Measurements from ENCODE around the gene NUDT5. TPM values are rescaled to one million over a fixed set of nuclear protein-coding genes. Genes with fewer than 3 reads are reported as not detected.

The NUDT5 gene
- polyA plus RNA-seq, 12 donors, result 15.7 to 45.8 (median 26.9) TPM; not detected in 1

DNA sequence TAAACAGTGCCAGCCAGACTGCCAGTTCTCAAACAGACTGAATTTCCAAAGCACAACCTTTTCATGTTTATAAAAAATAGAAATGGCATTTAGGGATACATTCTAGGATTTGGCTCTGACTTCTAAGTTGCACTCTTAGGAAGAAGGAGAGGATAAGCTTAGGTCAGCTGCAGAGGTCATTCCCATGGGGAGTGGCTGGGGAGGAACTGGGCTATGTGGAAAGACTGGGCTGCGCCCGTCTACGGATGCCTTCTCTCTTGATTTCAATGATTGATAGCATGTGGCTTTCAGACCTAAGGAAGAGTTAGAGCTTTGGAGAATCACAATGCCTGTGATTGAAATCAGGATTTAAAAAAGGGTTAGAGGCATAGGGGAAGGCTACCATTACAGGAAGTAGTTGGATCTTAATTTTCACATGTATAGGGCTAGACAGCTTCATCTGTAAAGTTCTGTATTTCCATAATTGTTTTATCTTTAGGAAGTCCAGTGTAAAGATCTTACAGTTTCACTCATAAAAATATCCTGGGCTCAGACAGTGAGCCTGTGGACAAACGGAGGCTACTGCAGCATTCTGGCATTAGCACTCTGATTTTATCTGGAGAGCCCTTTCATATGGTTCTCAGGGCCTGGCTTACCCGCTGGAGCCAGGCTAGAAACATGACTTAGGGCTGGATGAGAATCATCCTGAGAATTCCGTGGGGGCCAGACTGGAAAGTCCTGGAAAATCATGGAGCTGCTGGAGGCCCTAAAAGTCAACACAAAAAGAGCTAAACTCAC, 29.5 kb downstream of the NUDT5 start:
- DNase-seq, result no peak

DNA sequence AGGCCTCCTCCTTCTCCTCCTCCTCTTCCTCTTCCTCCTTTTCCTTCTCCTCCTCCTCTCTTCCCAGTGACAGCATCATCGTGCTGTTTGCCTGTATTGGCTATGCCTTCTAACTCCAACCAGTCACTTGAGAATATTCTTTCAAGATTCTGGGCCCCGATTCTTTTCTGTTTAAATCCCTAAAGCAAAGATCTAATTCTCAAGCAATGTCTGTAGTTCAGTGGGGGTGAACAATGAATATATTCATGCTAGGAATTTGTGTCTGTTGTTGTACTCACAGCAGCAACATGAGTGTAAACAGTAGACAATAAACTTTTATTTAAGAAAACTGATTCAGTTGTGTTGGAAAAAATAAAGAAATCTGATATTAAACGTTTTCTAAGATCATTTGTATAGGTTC, 30.7 kb downstream of the NUDT5 start:
- DNase-seq, result no peak

DNA sequence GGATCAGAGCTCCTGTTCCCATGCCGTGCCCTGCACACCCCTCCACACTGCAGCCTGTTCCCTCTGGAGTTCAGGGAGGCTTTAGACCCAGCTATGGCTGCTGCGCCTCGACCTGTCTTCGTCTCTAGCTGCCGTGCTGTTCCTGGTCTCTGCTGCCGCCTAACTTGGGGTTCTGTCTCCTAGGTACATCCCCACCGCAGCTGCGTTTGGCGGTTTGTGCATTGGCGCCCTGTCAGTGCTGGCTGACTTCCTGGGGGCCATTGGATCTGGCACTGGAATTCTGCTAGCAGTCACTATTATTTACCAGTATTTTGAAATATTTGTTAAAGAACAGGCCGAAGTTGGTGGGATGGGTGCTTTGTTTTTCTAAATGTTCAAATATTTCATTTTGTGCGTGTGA, 31.6 kb downstream of the NUDT5 start:
- DNase-seq, result no peak

GRCh38 chr10:12162927-12163326, 32.8 kb downstream of the NUDT5 start:
- no peak for DNase-seq

DNA sequence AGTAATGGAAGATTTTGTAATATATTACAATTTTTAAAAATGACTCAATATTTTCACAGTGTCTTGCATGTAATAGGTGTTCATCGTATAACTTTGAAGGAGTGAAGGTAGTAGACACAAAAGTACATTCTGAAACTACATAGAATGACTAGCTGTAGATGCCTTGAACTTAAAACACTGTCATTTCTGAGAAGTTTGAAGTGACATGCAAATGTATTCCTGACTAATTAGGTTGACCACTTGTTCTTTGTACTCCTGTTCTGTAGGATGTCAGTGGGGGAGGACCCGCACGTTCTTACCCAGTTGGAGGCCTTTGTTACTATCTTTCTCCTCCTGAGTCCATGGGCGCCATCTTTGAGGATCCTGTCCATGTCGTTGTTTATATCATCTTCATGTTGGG, 35.0 kb downstream of the NUDT5 start:
- no peak for DNase-seq

DNA sequence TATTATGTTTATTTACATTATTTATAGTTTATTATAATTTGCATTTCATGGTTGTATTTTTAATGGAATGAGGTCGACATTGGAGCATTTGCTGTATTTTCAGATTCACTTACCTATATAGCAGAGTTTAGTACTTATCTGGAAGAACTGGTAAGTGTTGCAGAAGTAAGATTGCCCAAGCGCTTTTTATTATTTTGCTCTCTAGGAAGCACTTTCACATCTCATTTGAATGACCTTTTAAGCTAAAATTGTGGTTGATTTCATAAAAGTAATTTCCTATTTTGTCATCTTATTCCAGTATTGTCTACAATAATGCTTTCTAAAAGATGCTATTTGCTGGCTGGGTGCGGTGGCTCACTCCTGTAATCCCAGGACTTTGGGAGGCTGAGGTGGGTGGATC, 37.6 kb downstream of the NUDT5 start:
- DNase-seq, result no peak

- DNase-seq, result no peak
Observed at GRCh38 chr10:12156367-12157123, 39.1 kb downstream of the NUDT5 start.

- no peak for DNase-seq
Observed at GRCh38 chr10:12154516-12154915, 41.2 kb downstream of the NUDT5 start.

GRCh38 chr10:12150163-12150562, 45.5 kb downstream of the NUDT5 start:
- no peak for DNase-seq

DNA sequence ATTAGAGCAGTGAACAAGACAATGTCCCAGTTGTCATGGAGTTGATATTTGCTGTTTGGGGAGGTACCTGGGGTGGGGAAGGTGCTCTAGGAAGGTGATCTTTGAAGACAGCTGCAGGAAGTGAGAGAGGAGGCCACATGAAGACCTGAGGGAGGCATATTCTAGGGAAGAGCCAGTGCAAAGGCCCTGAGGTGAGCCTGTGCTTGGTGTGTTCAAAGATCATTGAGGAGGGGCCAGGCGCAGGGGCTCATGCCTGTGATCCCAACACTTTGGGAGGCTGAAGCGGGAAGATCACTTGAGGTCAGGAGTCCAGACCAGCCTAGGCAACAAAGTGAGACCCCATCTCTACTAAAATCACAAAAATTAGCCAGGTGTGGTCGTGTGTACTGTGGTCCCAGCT, 51.2 kb downstream of the NUDT5 start:
- no peak for DNase-seq

DNA sequence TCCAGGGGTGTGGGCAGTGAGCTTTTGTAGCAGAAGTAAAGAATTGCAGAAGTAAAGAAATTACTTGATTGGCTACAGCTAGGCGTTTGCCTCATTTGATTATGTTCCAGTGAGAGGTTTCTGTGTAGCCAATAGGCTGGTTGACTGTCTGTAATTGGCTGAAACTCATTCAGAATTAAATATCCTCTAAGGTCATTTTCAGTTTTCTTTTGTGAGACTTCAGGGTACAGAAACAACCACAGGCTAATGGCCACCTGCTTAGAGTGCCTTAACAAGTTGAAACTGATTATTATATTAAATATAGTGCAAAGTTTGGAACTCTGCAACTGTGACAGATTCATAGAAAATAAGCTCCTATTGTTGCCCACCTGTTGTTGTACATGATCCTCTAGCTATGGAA, 55.7 kb downstream of the NUDT5 start:
- DNase-seq, result no peak

GRCh38 chr10:12135631-12136030, 60.1 kb downstream of the NUDT5 start:
- DNase-seq, result no peak

- peak; percentile 39 for DNase-seq
Observed at GRCh38 chr10:12130237-12130872, 65.3 kb downstream of the NUDT5 start.

- DNase-seq, result peak; percentile 92
Observed at GRCh38 chr10:12129222-12130111, 66.2 kb downstream of the NUDT5 start, which contains the start of gene SEC61A2. Gene SEC61A2 (plus strand): TSS chr10:12129677. CDS start chr10:12129788, 111 bp downstream.

- no peak for DNase-seq
Observed at GRCh38 chr10:12121673-12122072, 74.0 kb downstream of the NUDT5 start.

Other genes starting within 250 kb of the NUDT5 start
- gene UPF2, start 153.1 kb downstream of the NUDT5 start, polyA plus RNA-seq (ENCODE audit: insufficient read length in 12 of 12), result 10 to 100 TPM; 20.4 to 80.5 (median 24.0) TPM
- 10 to 100 TPM in 8 of 12 donors, 1 to 10 TPM in 3, not detected in 1; 8.1 to 15.7 (median 11.1) TPM for gene DHTKD1, start 126.9 kb downstream of the NUDT5 start, polyA plus RNA-seq (ENCODE audit: insufficient read length in 12 of 12)
- gene SEC61A2, start 66.2 kb downstream of the NUDT5 start, polyA plus RNA-seq (ENCODE audit: insufficient read length in 12 of 12), result 10 to 100 TPM in 8 of 12 donors, 1 to 10 TPM in 3, not detected in 1; 8.9 to 24.3 (median 12.9) TPM
- gene CDC123, start 297 bp upstream of the NUDT5 start, polyA plus RNA-seq (ENCODE audit: insufficient read length in 12 of 12), result 100 to 1,000 TPM in 3 of 12 donors, 10 to 100 TPM in 8, not detected in 1; 40.8 to 108 (median 89.7) TPM
- gene CAMK1D, start 153.7 kb upstream of the NUDT5 start, polyA plus RNA-seq (ENCODE audit: insufficient read length in 12 of 12), result 10 to 100 TPM in 2 of 12 donors, 1 to 10 TPM in 9, not detected in 1; 1.6 to 16.1 (median 3.5) TPM

Data from muscle of arm (tissue), 12 donors.